Pancreas (tissue), 10 donors: ENCODE measurements around the gene ZBTB49. TPM values are rescaled to one million over a fixed set of nuclear protein-coding genes. Genes with fewer than 3 reads are reported as not detected.

Experiments used
- ATAC-seq, 4 donors: fragments of 200-7000 bp; cut with Tn5 transposase; one replicate each; pipeline versions ENCODE4 v1.8.0 to v1.9.1; 2020; ENCODE audit warnings: mild to moderate bottlenecking in 4 of 4, moderate library complexity in 4 of 4
- DNase-seq, 6 donors: peaks; one replicate each; pipeline ENCODE4 v3.0.0-alpha.2; 2020
- FAIRE-seq: peaks from 2 replicates; lab custom pipeline; 2012; peaks lifted over from hg19 to GRCh38; lab: Jason Lieb, UNC
- H3K27ac ChIP-seq, 4 donors: fragments of 200-600 bp; sonication (generic); 1 replicate in 3 of 4; 2 replicates in 1 of 4; pipeline versions ENCODE4 v1.5.0 to v1.8.0; 2020
- H3K27me3 ChIP-seq, 4 donors: fragments of 200-600 bp; one replicate each; pipeline ENCODE4 v1.8.0; 2021
- H3K36me3 ChIP-seq, 3 donors: fragments of 200-600 bp; sonication (generic) in 1 of 3; one replicate each; pipeline versions ENCODE4 v1.5.0 to v1.8.0; 2020 to 2021
- H3K4me1 ChIP-seq, 3 donors: fragments of 200-600 bp; one replicate each; pipeline ENCODE4 v1.8.0; 2021
- H3K4me3 ChIP-seq, 4 donors: fragments of 200-600 bp; sonication (generic) in 2 of 4; one replicate each; pipeline versions ENCODE4 v1.5.0 to v1.8.0; 2020 to 2021
- H3K9me3 ChIP-seq, 4 donors: fragments of 200-600 bp; one replicate each; pipeline ENCODE4 v1.8.0; 2021
- CTCF ChIP-seq, 4 donors: fragments of 200-600 bp; sonication (generic) in 3 of 4; IDR thresholded peaks; one replicate each; pipeline versions ENCODE4 v1.5.0 to v1.8.0; 2021; ENCODE audit warnings: antibody characterized with exemption in 4 of 4
- WGBS, 2 donors: extraction: QIAGEN DNeasy Blood & Tissue Kit; methylation state at CpG; one replicate each; pipeline ENCODE4 v1.1.7; 2013; 5-methylcytosine and 5-hydroxymethylcytosine counted together
- intact Hi-C, 3 donors: fragments of 100-400 bp; cut with DNase I; formaldehyde crosslinking; loops; one replicate each; pipeline versions ENCODE4 v1.11.1 to v1.14.2; 2022
- polyA plus RNA-seq, 2 donors: library from polyadenylated mRNA; stranded (reverse); fragments of 200-250 nt; gene quantifications; one replicate each; pipeline ENCODE4 v1.2.3, GENCODE V29; 2013
- total RNA-seq, 6 donors: library from RNA; stranded (reverse); fragmentation: NEBNext Ultra II Directional in 4 of 6; extraction: Animal tissue kit (Norgen Biotek cat#: 25700) in 4 of 6; gene quantifications; one replicate each; pipeline versions ENCODE4 v1.2.1 to v1.2.4, GENCODE V29; 2021 to 2023
- donor health status: healthy with polysubstance abuse.
- donor health status: DM: no; HTN: no; CAD: no; lungs with moderate emphysema.
- donor health status: DM: no; HTN: no; CAD: no.
- donor health status: control.
- donor health status: control.
- donor health status: Bipolar disorder and iron deficiency.
- donor health status: DM: yes; HTN: yes; CAD: no.
- donor health status: DM: no; HTN: no; CAD: no.
- donor health status: DM: no; HTN: no; CAD: no.
- donor health status: DM: yes; HTN: yes; CAD: no.

The ZBTB49 gene
- total and polyA plus RNA-seq, 8 donors = 1.5 to 3.9 (median 3.4) TPM

GRCh38 chr4:4326166-4326565, 36.1 kb downstream of the ZBTB49 start:
- no peak for DNase-seq
- no peaks in the 10 kb centered on the region for H3K9me3 ChIP-seq
- H3K4me1 ChIP-seq = no peaks in the 10 kb centered on the region
- no peak overlapping the region for H3K27ac ChIP-seq
- no peak for TF ChIP-seq CTCF (IDR thresholded peaks at IDR 0.05)
- no peak for ATAC-seq
- intact Hi-C loops = no loop called here
- FAIRE-seq = no peak
- H3K36me3 ChIP-seq = peaks cover 0 to 7% (median 3%) of the 10 kb centered on the region in 3 donors
- WGBS, 2 donors = 73 to 85% methylated on average over 4 of the region's 4 CpGs
- H3K4me3 ChIP-seq = no peak overlapping the region
- H3K27me3 ChIP-seq = no peaks in the 10 kb centered on the region

- Histone ChIP-seq H3K36me3 (no peaks in the 10 kb centered on the region), H3K4me1 (no peaks in the 10 kb centered on the region), H3K4me3 (no peak overlapping the region), H3K27me3 (no peaks in the 10 kb centered on the region), H3K9me3 (no peaks in the 10 kb centered on the region), H3K27ac (no peak overlapping the region)
- ATAC-seq (no peak), DNase-seq (no peak), FAIRE-seq (no peak)
- intact Hi-C loops = no loop called here
- TF ChIP-seq CTCF (IDR thresholded peaks at IDR 0.05) = no peak
- WGBS, 2 donors = 39 to 45% methylated on average over 22 of the region's 22 CpGs
Measured at GRCh38 chr4:4327652-4328121, 37.6 kb downstream of the ZBTB49 start.

- intact Hi-C loops = no loop called here
- no peak overlapping the region for H3K27ac ChIP-seq
- no peak for TF ChIP-seq CTCF (IDR thresholded peaks at IDR 0.05)
- ATAC-seq = no peak
- 100% methylated on average over 1 of the region's 1 CpG for WGBS, 2 donors
- no peaks in the 10 kb centered on the region for H3K9me3 ChIP-seq
- no peak overlapping the region for H3K4me3 ChIP-seq
- DNase-seq = no peak
- no peaks in the 10 kb centered on the region for H3K27me3 ChIP-seq
- H3K36me3 ChIP-seq = no peaks in the 10 kb centered on the region
- no peak for FAIRE-seq
- H3K4me1 ChIP-seq = no peaks in the 10 kb centered on the region
Measured at GRCh38 chr4:4328206-4328605, 38.2 kb downstream of the ZBTB49 start.

- WGBS, 2 donors = 82 to 89% methylated on average over 4 of the region's 4 CpGs
- ATAC-seq (no peak), DNase-seq (no peak), FAIRE-seq (no peak)
- Histone ChIP-seq H3K27ac (no peak overlapping the region), H3K27me3 (no peaks in the 10 kb centered on the region), H3K4me3 (no peak overlapping the region), H3K36me3 (no peaks in the 10 kb centered on the region), H3K9me3 (no peaks in the 10 kb centered on the region), H3K4me1 (no peaks in the 10 kb centered on the region)
- intact Hi-C loops = no loop called here
- no peak for TF ChIP-seq CTCF (IDR thresholded peaks at IDR 0.05)
Measured at GRCh38 chr4:4328840-4329239, 38.8 kb downstream of the ZBTB49 start.

GRCh38 chr4:4329496-4329895, 39.4 kb downstream of the ZBTB49 start:
- no peaks in the 10 kb centered on the region for H3K36me3 ChIP-seq
- ATAC-seq (no peak), FAIRE-seq (no peak), DNase-seq (no peak)
- H3K9me3 ChIP-seq = no peaks in the 10 kb centered on the region
- H3K27me3 ChIP-seq = no peaks in the 10 kb centered on the region
- no peaks in the 10 kb centered on the region for H3K4me1 ChIP-seq
- TF ChIP-seq CTCF (IDR thresholded peaks at IDR 0.05) = no peak
- intact Hi-C loops = no loop called here
- WGBS, 2 donors = 86 to 91% methylated on average over 10 of the region's 10 CpGs
- H3K27ac ChIP-seq = no peak overlapping the region
- H3K4me3 ChIP-seq = no peak overlapping the region
